ENCODE results near the gene KLHDC9.
"Not testable (repeated sequence)": the region's sequence is repeated elsewhere in the genome, so short reads cannot be mapped to it uniquely, and the experiment has no call there.

KLHDC9 gene

GRCh38 chr1:161095230-161095629 lies 2.9 kb upstream of the KLHDC9 start:
- no peak for DNase-seq (ENCODE audit: low read depth in 3 of 3, low spot score in 1 of 3)

- DNase-seq (ENCODE audit: low read depth in 3 of 3, low spot score in 1 of 3), result no peak
These were observed 2.1 kb upstream of the KLHDC9 start for GRCh38 chr1:161096015-161096414.

- no peak for DNase-seq (ENCODE audit: low read depth in 3 of 3, low spot score in 1 of 3)
These were observed 1.6 kb upstream of the KLHDC9 start for GRCh38 chr1:161096530-161096929.

GRCh38 chr1:161099090-161099802 lies 1.1 kb downstream of the KLHDC9 start:
- DNase-seq (ENCODE audit: low read depth in 3 of 3, low spot score in 1 of 3), result no peak

GRCh38 chr1:161100556-161100955 lies 2.4 kb downstream of the KLHDC9 start:
- no peak for DNase-seq (ENCODE audit: low read depth in 3 of 3, low spot score in 1 of 3)

- no peak for DNase-seq (ENCODE audit: low read depth in 3 of 3, low spot score in 1 of 3)
These were observed 8.3 kb downstream of the KLHDC9 start for GRCh38 chr1:161106431-161106830.

GRCh38 chr1:161111117-161111516 lies 13.0 kb downstream of the KLHDC9 start:
- DNase-seq (ENCODE audit: low read depth in 3 of 3, low spot score in 1 of 3), result no peak

- no peak for DNase-seq (ENCODE audit: low read depth in 3 of 3, low spot score in 1 of 3)
These were observed 13.4 kb downstream of the KLHDC9 start for GRCh38 chr1:161111527-161111926.

- no peak for DNase-seq (ENCODE audit: low read depth in 3 of 3, low spot score in 1 of 3)
These were observed 15.8 kb downstream of the KLHDC9 start for GRCh38 chr1:161113915-161114314.

- DNase-seq (ENCODE audit: low read depth in 3 of 3, low spot score in 1 of 3), result no peak
These were observed 16.4 kb downstream of the KLHDC9 start for GRCh38 chr1:161114556-161114955.

GRCh38 chr1:161115132-161115711 lies 17.1 kb downstream of the KLHDC9 start:
- no peak for DNase-seq (ENCODE audit: low read depth in 3 of 3, low spot score in 1 of 3)

GRCh38 chr1:161115961-161116360 lies 17.8 kb downstream of the KLHDC9 start:
- not testable (repeated sequence) for DNase-seq (ENCODE audit: low read depth in 3 of 3, low spot score in 1 of 3)

- DNase-seq (ENCODE audit: low read depth in 3 of 3, low spot score in 1 of 3), result peak; percentile 49 to 75 (median 56)
These were observed 19.8 kb downstream of the KLHDC9 start, which contains the start of the genes NIT1 and PFDN2 for GRCh38 chr1:161117759-161118581. Gene NIT1 (plus strand): TSS chr1:161118105. CDS start chr1:161118177, 72 bp downstream. Gene PFDN2 (minus strand): TSS chr1:161118037. CDS start chr1:161118026, 11 bp downstream.

- peak in 2 of 3 donors; percentile 15 to 41 for DNase-seq (ENCODE audit: low read depth in 3 of 3, low spot score in 1 of 3)
These were observed 21.1 kb downstream of the KLHDC9 start for GRCh38 chr1:161119092-161119903.

GRCh38 chr1:161121042-161121650 lies 23.0 kb downstream of the KLHDC9 start:
- DNase-seq (ENCODE audit: low read depth in 3 of 3, low spot score in 1 of 3), result no peak

- DNase-seq (ENCODE audit: low read depth in 3 of 3, low spot score in 1 of 3), result no peak
These were observed 23.7 kb downstream of the KLHDC9 start for GRCh38 chr1:161121834-161122233.

- no peak for DNase-seq (ENCODE audit: low read depth in 3 of 3, low spot score in 1 of 3)
These were observed 24.8 kb downstream of the KLHDC9 start for GRCh38 chr1:161122967-161123366.

- no peak for DNase-seq (ENCODE audit: low read depth in 3 of 3, low spot score in 1 of 3)
These were observed 29.5 kb downstream of the KLHDC9 start for GRCh38 chr1:161127649-161128048.

- no peak for DNase-seq (ENCODE audit: low read depth in 3 of 3, low spot score in 1 of 3)
These were observed 30.6 kb downstream of the KLHDC9 start for GRCh38 chr1:161128591-161129420.

GRCh38 chr1:161130266-161130665 lies 32.1 kb downstream of the KLHDC9 start:
- DNase-seq (ENCODE audit: low read depth in 3 of 3, low spot score in 1 of 3), result no peak

All from stimulated activated CD4-positive, alpha-beta T cell treated with anti-CD3 and anti-CD28 coated beads, TNF-alpha, amount 100 ng/mL, for 1 hour (primary cell).